DND-41 (cell line): ENCODE measurements around the gene TRRAP.

Experiments
- ATAC-seq: fragments of 200-7000 bp; cut with Tn5 transposase; 3 replicates; pipeline ENCODE4 v1.9.1; 2021; ENCODE audit warnings: low read depth; ENCODE audit not compliant: insufficient read depth
- DNase-seq: peaks from one replicate; pipeline ENCODE4 v3.0.0-alpha.2; 2020
- H2AFZ ChIP-seq: 2 replicates; pipeline ENCODE4 v1.6.0; 2012; ENCODE audit warnings: low read depth, low read length
- H3K27ac ChIP-seq: 2 replicates; pipeline ENCODE4 v1.5.1; 2012; ENCODE audit warnings: low read length, inconsistent platforms
- H3K27me3 ChIP-seq: fragments of 200-600 bp; sonication (generic); 2 replicates; pipeline ENCODE4 v1.6.0; 2012; ENCODE audit warnings: low read length, mild to moderate bottlenecking, inconsistent platforms; ENCODE audit not compliant: insufficient read depth, poor library complexity
- H3K36me3 ChIP-seq: 2 replicates; pipeline ENCODE4 v1.5.1; 2012; ENCODE audit warnings: low read length, inconsistent platforms; ENCODE audit not compliant: insufficient read depth
- H3K4me1 ChIP-seq: 2 replicates; pipeline ENCODE4 v1.5.1; 2012; ENCODE audit warnings: mild to moderate bottlenecking, low read length; ENCODE audit not compliant: insufficient read depth
- H3K4me2 ChIP-seq: 2 replicates; pipeline ENCODE4 v1.6.0; 2012; ENCODE audit warnings: mild to moderate bottlenecking, moderate library complexity, low read length, inconsistent platforms; ENCODE audit not compliant: insufficient read depth
- H3K4me3 ChIP-seq, 2 experiments: fragments of 200-600 bp in 1 of 2; shearing (Covaris generic) in 1 of 2; 2 replicates each; pipeline ENCODE4 v1.5.1; 2012 to 2016; ENCODE audit warnings: inconsistent platforms in 2 of 2, low read length in 2 of 2, mild to moderate bottlenecking in 2 of 2, low read depth in 1 of 2, moderate library complexity in 1 of 2
- H3K79me2 ChIP-seq: 2 replicates; pipeline ENCODE4 v1.6.0; 2012; ENCODE audit warnings: low read length, inconsistent platforms; ENCODE audit not compliant: insufficient read depth
- H3K9ac ChIP-seq: 2 replicates; pipeline ENCODE4 v1.6.0; 2012; ENCODE audit warnings: low read depth, mild to moderate bottlenecking, inconsistent platforms, low read length, moderate library complexity
- H3K9me3 ChIP-seq: 2 replicates; pipeline ENCODE4 v1.5.1; 2012; ENCODE audit warnings: low read length, moderate library complexity, mild to moderate bottlenecking, inconsistent platforms; ENCODE audit not compliant: insufficient read depth, severe bottlenecking
- H4K20me1 ChIP-seq: 2 replicates; pipeline ENCODE4 v1.6.0; 2012; ENCODE audit warnings: low read length; ENCODE audit not compliant: insufficient read depth
- EZH2 ChIP-seq: IDR thresholded peaks from 3 replicates; pipeline ENCODE4 v1.6.1; 2012; ENCODE audit warnings: borderline replicate concordance, low read depth, mild to moderate bottlenecking, moderate library complexity, low read length, inconsistent platforms; ENCODE audit not compliant: severe bottlenecking
- TF ChIP-seq, protein P1 (sequence below): IDR thresholded peaks from 2 replicates; pipeline ENCODE4 v1.5.1; 2012; ENCODE audit warnings: borderline replicate concordance, low read length, moderate library complexity, mild to moderate bottlenecking; ENCODE audit not compliant: poor library complexity, severe bottlenecking; ENCODE audit errors: extremely low read depth

Gene TRRAP

DNA sequence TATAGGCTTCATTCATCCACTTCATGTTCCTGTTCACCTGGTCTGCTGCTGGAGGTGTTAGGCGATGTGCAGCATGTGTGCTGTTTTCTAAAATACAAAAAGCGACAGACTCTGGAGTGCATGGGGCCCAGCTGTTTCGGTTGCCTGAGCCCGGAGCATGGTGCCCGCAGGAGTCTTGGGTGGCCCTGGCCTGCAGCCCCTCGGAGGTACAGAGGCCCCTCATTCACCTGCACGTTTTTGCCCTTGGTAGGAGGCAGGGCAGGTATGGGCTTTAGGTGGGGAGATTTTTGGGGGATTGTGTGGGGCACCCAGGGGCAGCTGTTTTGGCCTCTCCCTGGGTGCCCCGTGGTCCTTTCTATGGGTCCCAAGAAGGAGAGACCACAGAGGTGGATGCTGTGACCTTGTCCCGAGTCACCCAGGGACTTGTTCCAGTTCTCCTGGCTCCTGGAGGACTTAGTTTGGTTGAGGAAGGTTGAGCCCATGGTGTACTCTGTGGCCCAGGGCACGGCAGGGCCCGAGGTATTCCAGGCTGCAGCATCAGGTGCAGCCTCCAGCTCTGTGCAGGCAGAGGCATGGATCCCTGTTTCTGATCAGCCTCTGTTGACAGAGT is 130.7 kb downstream of the TRRAP start:
- TF ChIP-seq EZH2, result no peak
- TF ChIP-seq, protein P1, sequence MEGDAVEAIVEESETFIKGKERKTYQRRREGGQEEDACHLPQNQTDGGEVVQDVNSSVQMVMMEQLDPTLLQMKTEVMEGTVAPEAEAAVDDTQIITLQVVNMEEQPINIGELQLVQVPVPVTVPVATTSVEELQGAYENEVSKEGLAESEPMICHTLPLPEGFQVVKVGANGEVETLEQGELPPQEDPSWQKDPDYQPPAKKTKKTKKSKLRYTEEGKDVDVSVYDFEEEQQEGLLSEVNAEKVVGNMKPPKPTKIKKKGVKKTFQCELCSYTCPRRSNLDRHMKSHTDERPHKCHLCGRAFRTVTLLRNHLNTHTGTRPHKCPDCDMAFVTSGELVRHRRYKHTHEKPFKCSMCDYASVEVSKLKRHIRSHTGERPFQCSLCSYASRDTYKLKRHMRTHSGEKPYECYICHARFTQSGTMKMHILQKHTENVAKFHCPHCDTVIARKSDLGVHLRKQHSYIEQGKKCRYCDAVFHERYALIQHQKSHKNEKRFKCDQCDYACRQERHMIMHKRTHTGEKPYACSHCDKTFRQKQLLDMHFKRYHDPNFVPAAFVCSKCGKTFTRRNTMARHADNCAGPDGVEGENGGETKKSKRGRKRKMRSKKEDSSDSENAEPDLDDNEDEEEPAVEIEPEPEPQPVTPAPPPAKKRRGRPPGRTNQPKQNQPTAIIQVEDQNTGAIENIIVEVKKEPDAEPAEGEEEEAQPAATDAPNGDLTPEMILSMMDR, result no peak
- Histone ChIP-seq H3K36me3 (peaks cover 90% of the 10 kb centered on the region), H3K4me2 (no peak overlapping the region), H3K27ac (no peak overlapping the region), H2AFZ (no peak overlapping the region), H3K79me2 (no peaks in the 10 kb centered on the region), H3K9ac (no peak overlapping the region), H3K9me3 (no peaks in the 10 kb centered on the region), H3K4me1 (no peaks in the 10 kb centered on the region), H4K20me1 (no peaks in the 10 kb centered on the region), H3K27me3 (no peaks in the 10 kb centered on the region), H3K4me3 (no peak overlapping the region)
- ATAC-seq (no peak), DNase-seq (no peak)

GRCh38 chr7:99010281-99010680 is 131.9 kb downstream of the TRRAP start:
- peaks cover 90% of the 10 kb centered on the region for H3K36me3 ChIP-seq
- ATAC-seq (no peak), DNase-seq (no peak)
- H3K27ac ChIP-seq, result no peak overlapping the region
- H3K4me2 ChIP-seq, result no peak overlapping the region
- no peak overlapping the region for H2AFZ ChIP-seq
- H3K27me3 ChIP-seq, result no peaks in the 10 kb centered on the region
- no peaks in the 10 kb centered on the region for H3K4me1 ChIP-seq
- no peaks in the 10 kb centered on the region for H3K79me2 ChIP-seq
- TF ChIP-seq, protein P1, result no peak
- no peak for TF ChIP-seq EZH2
- H3K9ac ChIP-seq, result no peak overlapping the region
- no peaks in the 10 kb centered on the region for H3K9me3 ChIP-seq
- peaks cover 5% of the 10 kb centered on the region; the same call in 1 of the 2 replicates for H4K20me1 ChIP-seq
- no peak overlapping the region for H3K4me3 ChIP-seq

DNA sequence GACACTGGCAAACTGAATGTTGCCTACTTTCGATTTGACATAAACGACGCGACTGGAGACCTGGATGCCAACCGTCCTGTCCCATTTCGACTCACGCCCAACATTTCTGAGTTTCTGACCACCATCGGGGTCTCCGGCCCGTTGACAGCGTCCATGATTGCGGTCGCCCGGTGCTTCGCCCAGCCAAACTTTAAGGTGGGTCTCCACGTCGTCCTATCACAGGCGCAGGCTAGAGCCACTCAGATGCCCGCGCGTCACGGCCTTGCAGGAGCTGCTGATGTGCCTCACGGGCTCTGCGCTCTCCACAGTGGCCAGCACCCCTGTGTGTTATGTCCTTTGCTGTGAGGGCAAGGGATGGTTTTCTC is 133.0 kb downstream of the TRRAP start:
- DNase-seq, result no peak
- H3K36me3 ChIP-seq, result peaks cover 88% of the 10 kb centered on the region

More for the DNA sequence above, 133.0 kb downstream of the TRRAP start:
- Histone ChIP-seq H3K4me3 (no peak overlapping the region), H4K20me1 (peaks cover 5% of the 10 kb centered on the region; the same call in 1 of the 2 replicates), H3K27ac (no peak overlapping the region), H2AFZ (no peak overlapping the region), H3K27me3 (no peaks in the 10 kb centered on the region), H3K4me1 (no peaks in the 10 kb centered on the region), H3K4me2 (no peak overlapping the region), H3K9me3 (no peaks in the 10 kb centered on the region), H3K9ac (no peak overlapping the region), H3K79me2 (no peaks in the 10 kb centered on the region)
- ATAC-seq, result no peak
- TF ChIP-seq EZH2, result no peak
- TF ChIP-seq, protein P1, result no peak
